Measurements from ENCODE around the gene TMEM202.
"Not testable (repeated sequence)": the region's sequence is repeated elsewhere in the genome, so short reads cannot be mapped to it uniquely, and the experiment has no call there.

The TMEM202 gene

GRCh38 chr15:72426753-72427152, 28.6 kb downstream of the TMEM202 start:
- Histone ChIP-seq H2AFZ (ENCODE audit: low read length) (no peak overlapping the region), H3K36me3 (ENCODE audit: insufficient read depth, low read length) (no peaks in the 10 kb centered on the region), H4K20me1 (ENCODE audit: insufficient read depth, low read length) (no peaks in the 10 kb centered on the region), H3K4me2 (ENCODE audit: low read length) (no peak overlapping the region), H3K9me3 (ENCODE audit: low read length) (peaks cover 11% of the 10 kb centered on the region; the same call in 1 of the 2 replicates), H3K9me2 (ENCODE audit: low read depth, low read length) (no peaks in the 10 kb centered on the region), H3K79me2 (ENCODE audit: insufficient read depth, low read length) (no peaks in the 10 kb centered on the region), H3K4me3 (ENCODE audit: low read depth, low read length, poor library complexity, severe bottlenecking) (no peak overlapping the region), H3K4me1 (ENCODE audit: insufficient read depth, low read length, severe bottlenecking) (no peaks in the 10 kb centered on the region), H3K9ac (ENCODE audit: low read length) (no peak overlapping the region), H3K27ac (ENCODE audit: low read depth, low read length, poor library complexity, severe bottlenecking) (no peak overlapping the region), H3K27me3 (ENCODE audit: insufficient read depth, low read length) (no peaks in the 10 kb centered on the region), H3F3A (ENCODE audit: insufficient read depth, low read length) (no peaks in the 10 kb centered on the region)
- no peak for TF ChIP-seq CTCF (IDR thresholded peaks at IDR 0.05; ENCODE audit: low read length)
- TF ChIP-seq EZH2 (IDR thresholded peaks at IDR 0.05; ENCODE audit: borderline replicate concordance, low read length) = no peak

GRCh38 chr15:72437650-72438316, 39.7 kb downstream of the TMEM202 start:
- Histone ChIP-seq H2AFZ (ENCODE audit: low read length) (no peak overlapping the region), H3K27ac (ENCODE audit: low read depth, low read length, poor library complexity, severe bottlenecking) (no peak overlapping the region), H3K4me1 (ENCODE audit: insufficient read depth, low read length, severe bottlenecking) (no peaks in the 10 kb centered on the region), H3K9ac (ENCODE audit: low read length) (no peak overlapping the region), H3K4me3 (ENCODE audit: low read depth, low read length, poor library complexity, severe bottlenecking) (no peak overlapping the region), H3F3A (ENCODE audit: insufficient read depth, low read length) (no peaks in the 10 kb centered on the region), H3K9me3 (ENCODE audit: low read length) (peaks cover 8% of the 10 kb centered on the region; the same call in 1 of the 2 replicates), H3K36me3 (ENCODE audit: insufficient read depth, low read length) (no peaks in the 10 kb centered on the region), H3K27me3 (ENCODE audit: insufficient read depth, low read length) (no peaks in the 10 kb centered on the region), H3K9me2 (ENCODE audit: low read depth, low read length) (no peaks in the 10 kb centered on the region), H3K4me2 (ENCODE audit: low read length) (no peak overlapping the region), H3K79me2 (ENCODE audit: insufficient read depth, low read length) (no peaks in the 10 kb centered on the region), H4K20me1 (ENCODE audit: insufficient read depth, low read length) (no peaks in the 10 kb centered on the region)
- TF ChIP-seq EZH2 (IDR thresholded peaks at IDR 0.05; ENCODE audit: borderline replicate concordance, low read length) = no peak
- TF ChIP-seq CTCF (IDR thresholded peaks at IDR 0.05; ENCODE audit: low read length) = no peak

- not testable (repeated sequence) for H3K79me2 ChIP-seq (ENCODE audit: insufficient read depth, low read length); H3K27ac ChIP-seq (ENCODE audit: low read depth, low read length, poor library complexity, severe bottlenecking); H3K27me3 ChIP-seq (ENCODE audit: insufficient read depth, low read length); H3K4me2 ChIP-seq (ENCODE audit: low read length); H3F3A ChIP-seq (ENCODE audit: insufficient read depth, low read length); H3K36me3 ChIP-seq (ENCODE audit: insufficient read depth, low read length); H4K20me1 ChIP-seq (ENCODE audit: insufficient read depth, low read length); H3K9ac ChIP-seq (ENCODE audit: low read length); H3K9me2 ChIP-seq (ENCODE audit: low read depth, low read length); H2AFZ ChIP-seq (ENCODE audit: low read length); H3K4me3 ChIP-seq (ENCODE audit: low read depth, low read length, poor library complexity, severe bottlenecking); H3K4me1 ChIP-seq (ENCODE audit: insufficient read depth, low read length, severe bottlenecking); H3K9me3 ChIP-seq (ENCODE audit: low read length)
Observed at GRCh38 chr15:72442848-72443247, 44.7 kb downstream of the TMEM202 start.

GRCh38 chr15:72445426-72445825, 47.3 kb downstream of the TMEM202 start:
- no peaks in the 10 kb centered on the region for H4K20me1 ChIP-seq (ENCODE audit: insufficient read depth, low read length)
- H3K4me3 ChIP-seq (ENCODE audit: low read depth, low read length, poor library complexity, severe bottlenecking) = no peak overlapping the region
- no peak for TF ChIP-seq CTCF (IDR thresholded peaks at IDR 0.05; ENCODE audit: low read length)
- no peak for TF ChIP-seq EZH2 (IDR thresholded peaks at IDR 0.05; ENCODE audit: borderline replicate concordance, low read length)
- 0 out of 2 replicates have a peak, but pooled peaks cover 2% of the 10 kb centered on the region for H3K9me3 ChIP-seq (ENCODE audit: low read length)
- H3K9ac ChIP-seq (ENCODE audit: low read length) = no peak overlapping the region
- no peaks in the 10 kb centered on the region for H3F3A ChIP-seq (ENCODE audit: insufficient read depth, low read length)
- H3K36me3 ChIP-seq (ENCODE audit: insufficient read depth, low read length) = no peaks in the 10 kb centered on the region
- H2AFZ ChIP-seq (ENCODE audit: low read length) = no peak overlapping the region
- H3K27me3 ChIP-seq (ENCODE audit: insufficient read depth, low read length) = no peaks in the 10 kb centered on the region
- H3K9me2 ChIP-seq (ENCODE audit: low read depth, low read length) = no peaks in the 10 kb centered on the region
- no peaks in the 10 kb centered on the region for H3K79me2 ChIP-seq (ENCODE audit: insufficient read depth, low read length)
- no peak overlapping the region for H3K4me2 ChIP-seq (ENCODE audit: low read length)
- H3K27ac ChIP-seq (ENCODE audit: low read depth, low read length, poor library complexity, severe bottlenecking) = no peak overlapping the region
- no peaks in the 10 kb centered on the region for H3K4me1 ChIP-seq (ENCODE audit: insufficient read depth, low read length, severe bottlenecking)

All from OCI-LY1 (cell line).